K562 (cell line): ENCODE results near the gene GPATCH2. TPM values are rescaled to one million over a fixed set of nuclear protein-coding genes. Genes with fewer than 3 reads are reported as not detected.

Experiments used
- ATAC-seq: fragments of 200-7000 bp; cut with Tn5 transposase; 3 replicates; pipeline ENCODE4 v1.9.1; 2020; ENCODE audit warnings: moderate library complexity
- BruUV-seq: library from RNA; stranded (reverse); fragments of 400-500 nt; replicated peaks from 2 replicates; lab custom pipeline; 2021; lab: Mats Ljungman, UMichigan
- CTCF ChIA-PET: fragments of 300-600 bp; formaldehyde crosslinking; extraction: SDS; loops from one replicate; lab custom pipeline; 2021; ENCODE audit warnings: low intra/inter-chr PET ratio; lab: Yijun Ruan, JAX
- POLR2A ChIA-PET: fragments of 300-600, 350-650 bp; sonication (Branson Sonifier 250); formaldehyde crosslinking; extraction: SDS; loops from one replicate; lab custom pipeline; 2021; ENCODE audit warnings: antibody characterized with exemption, inconsistent platforms; lab: Yijun Ruan, JAX
- DNase-seq, 4 experiments: peaks; one replicate each; pipeline versions ENCODE4 v3.0.0 to v3.0.0-alpha.2; 2011 to 2018; ENCODE audit warnings: low spot score in 3 of 4, mixed read lengths in 3 of 4; ENCODE audit errors: extremely low read depth in 1 of 4
- FAIRE-seq: peaks from 2 replicates; lab custom pipeline; 2011; peaks lifted over from hg19 to GRCh38; lab: Jason Lieb, UNC
- H2AFZ ChIP-seq: 2 replicates; pipeline ENCODE4 v1.6.0; 2011; ENCODE audit warnings: low read depth, low read length, control low read depth, inconsistent platforms
- H3K27ac ChIP-seq: fragments of 200-600 bp; 3 replicates; pipeline ENCODE4 v1.8.0; 2011; ENCODE audit warnings: low read depth, mild to moderate bottlenecking, control low read depth, inconsistent platforms, low read length, moderate library complexity, mixed read lengths; ENCODE audit errors: extremely low read depth
- H3K27me3 ChIP-seq, 2 experiments: fragments of 300-600 bp in 1 of 2; 2 replicates in 1 of 2; 3 replicates in 1 of 2; pipeline versions ENCODE4 v1.6.0 to v1.8.0; 2011; ENCODE audit warnings: inconsistent platforms in 2 of 2, low read length in 2 of 2, mild to moderate bottlenecking in 1 of 2, mixed read lengths in 1 of 2, moderate library complexity in 1 of 2; ENCODE audit not compliant: control insufficient read depth in 2 of 2, insufficient read depth in 2 of 2
- H3K36me3 ChIP-seq: fragments of 300-600 bp; 3 replicates; pipeline ENCODE4 v1.8.0; 2011; ENCODE audit warnings: mild to moderate bottlenecking, low read length, inconsistent platforms; ENCODE audit not compliant: control insufficient read depth, insufficient read depth
- H3K4me1 ChIP-seq, 2 experiments: fragments of 200-600 bp in 1 of 2; replicated peaks in 1 of 2; 2 replicates in 1 of 2; 3 replicates in 1 of 2; pipeline versions ENCODE4 v1.5.1 to v1.8.0; 2011; ENCODE audit warnings: inconsistent platforms in 2 of 2, low read length in 2 of 2, mild to moderate bottlenecking in 1 of 2, mixed read lengths in 1 of 2, moderate library complexity in 1 of 2; ENCODE audit not compliant: control insufficient read depth in 2 of 2, insufficient read depth in 2 of 2
- H3K4me2 ChIP-seq: 2 replicates; pipeline ENCODE4 v1.6.1; 2011; ENCODE audit warnings: low read length, control low read depth, inconsistent platforms, mixed read lengths; ENCODE audit not compliant: insufficient read depth
- H3K4me3 ChIP-seq: fragments of 200-600 bp; sonication (generic), shearing (Covaris generic); 2 replicates; pipeline ENCODE4 v1.5.1; 2016; ENCODE audit warnings: control low read depth, inconsistent platforms
- H3K79me2 ChIP-seq: fragments of 200-600 bp; 3 replicates; pipeline ENCODE4 v1.8.0; 2011; ENCODE audit warnings: low read length, inconsistent platforms; ENCODE audit not compliant: control insufficient read depth, insufficient read depth
- H3K9ac ChIP-seq, 2 experiments: 2 replicates each; pipeline versions ENCODE4 v1.6.0 to v1.6.1; 2011; ENCODE audit warnings: low read depth in 2 of 2, low read length in 2 of 2, control low read depth in 1 of 2, inconsistent platforms in 1 of 2, mild to moderate bottlenecking in 1 of 2, mixed read lengths in 1 of 2; ENCODE audit not compliant: insufficient read depth in 1 of 2
- H3K9me1 ChIP-seq: one replicate; pipeline ENCODE4 v1.6.0; 2011; ENCODE audit warnings: inconsistent platforms, mild to moderate bottlenecking, low read length, moderate library complexity; ENCODE audit not compliant: control insufficient read depth, insufficient read depth
- H3K9me3 ChIP-seq: replicated peaks from 2 replicates; pipeline ENCODE4 v1.5.1; 2011; ENCODE audit warnings: low read depth, low read length, inconsistent platforms; ENCODE audit not compliant: control insufficient read depth, insufficient read depth
- H4K20me1 ChIP-seq: replicated peaks from 2 replicates; pipeline ENCODE4 v1.6.1; 2011; ENCODE audit warnings: low read length, inconsistent platforms, mixed read lengths; ENCODE audit not compliant: control insufficient read depth, insufficient read depth
- BRD9 ChIP-seq: fragments of 450-650 bp; IDR thresholded peaks from 2 replicates; pipeline ENCODE4 v1.6.1; 2018; ENCODE audit warnings: low read depth; ENCODE audit not compliant: partially characterized antibody
- ETV5 ChIP-seq: sonication (generic); formaldehyde crosslinking; IDR thresholded peaks from 2 replicates; pipeline ENCODE4 v1.4.0; 2020; ENCODE audit warnings: low read depth, mild to moderate bottlenecking, missing genetic modification reagents
- EWSR1 ChIP-seq: fragments of 450-650 bp; IDR thresholded peaks from 2 replicates; pipeline ENCODE4 v1.6.1; 2018; ENCODE audit warnings: borderline replicate concordance, mild to moderate bottlenecking, low read depth, moderate library complexity; ENCODE audit not compliant: partially characterized antibody
- GATAD2B ChIP-seq: fragments of 450-650 bp; IDR thresholded peaks from 2 replicates; pipeline ENCODE4 v1.6.1; 2017; ENCODE audit warnings: mild to moderate bottlenecking, borderline replicate concordance
- HEY1 ChIP-seq: fragments of 250-450 bp; sonication (Bioruptor Pico); IDR thresholded peaks from 2 replicates; pipeline ENCODE4 v1.5.0; 2020; ENCODE audit warnings: mild to moderate bottlenecking, moderate library complexity, borderline replicate concordance
- MCM7 ChIP-seq, 2 experiments: fragments of 450-650 bp; IDR thresholded peaks; 2 replicates each; pipeline ENCODE4 v1.6.1; 2016 to 2018
- PREB ChIP-seq: sonication (generic); formaldehyde crosslinking; IDR thresholded peaks from 2 replicates; pipeline ENCODE4 v1.8.1; 2023; ENCODE audit warnings: mild to moderate bottlenecking, missing genetic modification reagents
- PYGO2 ChIP-seq: fragments of 450-650 bp; IDR thresholded peaks from 2 replicates; pipeline ENCODE4 v1.6.1; 2016; ENCODE audit warnings: mild to moderate bottlenecking, missing genetic modification characterization, moderate library complexity, missing compliant biosample characterization
- RAD51 ChIP-seq: fragments of 450-650 bp; IDR thresholded peaks from 2 replicates; pipeline ENCODE4 v1.7.1; 2016; ENCODE audit warnings: low read depth, mild to moderate bottlenecking, borderline replicate concordance
- RBM25 ChIP-seq: fragments of 200-400 bp; formaldehyde crosslinking; IDR thresholded peaks from 2 replicates; pipeline ENCODE4 v1.6.1; 2018; ENCODE audit warnings: low read length, low read depth, moderate library complexity; ENCODE audit not compliant: severe bottlenecking
- SOX6 ChIP-seq: fragments of 450-650 bp; IDR thresholded peaks from 2 replicates; pipeline ENCODE4 v1.6.1; 2014; ENCODE audit warnings: mild to moderate bottlenecking
- TAF1 ChIP-seq: IDR thresholded peaks from 2 replicates; pipeline ENCODE4 v1.6.1; 2011; ENCODE audit warnings: mild to moderate bottlenecking, low read length, moderate library complexity; ENCODE audit not compliant: insufficient read depth, control insufficient read depth, severe bottlenecking; ENCODE audit errors: extremely low read depth
- THRA ChIP-seq: fragments of 450-650 bp; IDR thresholded peaks from 2 replicates; pipeline ENCODE4 v1.6.1; 2017; ENCODE audit warnings: mild to moderate bottlenecking, moderate library complexity
- TRIM28 ChIP-seq: fragments of 450-650 bp; IDR thresholded peaks from 2 replicates; pipeline ENCODE4 v1.6.1; 2017
- ZNF124 ChIP-seq: sonication (generic); formaldehyde crosslinking; IDR thresholded peaks from 2 replicates; pipeline ENCODE4 v1.8.1; 2022; ENCODE audit warnings: missing genetic modification reagents
- in situ Hi-C: fragments of 300-500 bp; cut with MboI; formaldehyde crosslinking; loops from 4 replicates; pipeline ENCODE4 v1.15.0; 2018; ENCODE audit warnings: inconsistent platforms, mixed read lengths
- intact Hi-C: fragments of 100-400 bp; cut with micrococcal nuclease; formaldehyde crosslinking; loops from 2 replicates; pipeline ENCODE4 v1.14.2; 2022
- polyA plus RNA-seq, 8 experiments: library from polyadenylated mRNA; depleted of rRNA in 4 of 8; stranded (reverse) in 5 of 8; unstranded in 3 of 8; fragments of >200 nt; fragmentation: Nextera tagmentation in 2 of 8; fragmentation: Illumina TruSeq in 1 of 8; extraction: Ambion mirVana in 2 of 8; extraction: Trizol in 1 of 8; gene quantifications; 2 replicates each; pipeline versions ENCODE4 v1.2.1 to v1.2.3, GENCODE V29; 2011 to 2014; ENCODE audit warnings: inconsistent platforms in 1 of 8, missing spikeins in 1 of 8
- total RNA-seq, 7 experiments: library from RNA; depleted of rRNA in 6 of 7; stranded (reverse); fragments of >200 nt in 6 of 7; fragmentation: Illumina TruSeq in 2 of 7; extraction: Trizol in 2 of 7; gene quantifications; 2 replicates each; pipeline versions ENCODE4 v1.2.1 to v1.2.3, GENCODE V29; 2011 to 2021; ENCODE audit warnings: low replicate concordance in 1 of 7
- TF ChIP-seq, protein P1 (sequence below): fragments of 450-650 bp; formaldehyde crosslinking; IDR thresholded peaks from 2 replicates; pipeline ENCODE4 v1.4.0; 2020; ENCODE audit warnings: mild to moderate bottlenecking

The GPATCH2 gene
- total and polyA plus RNA-seq, 9 of the 15 experiments (the other 6 are each of a cell fraction or from before 2014, with no cell fraction given) = 0.38 to 2.0 (median 0.55) TPM

GRCh38 chr1:217484871-217485270 is 146.0 kb downstream of the GPATCH2 start:
- H4K20me1 ChIP-seq = no peaks in the 10 kb centered on the region
- no peaks in the 10 kb centered on the region for H3K79me2 ChIP-seq
- no peaks in the 10 kb centered on the region for H3K27me3 ChIP-seq
- ATAC-seq = no peak
- in situ Hi-C loops = no loop called here
- no peak overlapping the region for H3K4me3 ChIP-seq
- TF ChIP-seq RAD51 (no peak), SOX6 (no peak), TAF1 (no peak), THRA (no peak), PYGO2 (tag) (no peak), BRD9 (no peak), MCM7 (IDR thresholded peaks at IDR 0.05) (no peak), EWSR1 (no peak), ZNF124 (no peak), GATAD2B (no peak), PREB (CRISPR knock-in tag) (no peak), TRIM28 (no peak), RBM25 (no peak), HEY1 (CRISPR knock-in tag) (no peak), ETV5 (CRISPR knock-in tag) (no peak)
- TF ChIP-seq, protein P1, sequence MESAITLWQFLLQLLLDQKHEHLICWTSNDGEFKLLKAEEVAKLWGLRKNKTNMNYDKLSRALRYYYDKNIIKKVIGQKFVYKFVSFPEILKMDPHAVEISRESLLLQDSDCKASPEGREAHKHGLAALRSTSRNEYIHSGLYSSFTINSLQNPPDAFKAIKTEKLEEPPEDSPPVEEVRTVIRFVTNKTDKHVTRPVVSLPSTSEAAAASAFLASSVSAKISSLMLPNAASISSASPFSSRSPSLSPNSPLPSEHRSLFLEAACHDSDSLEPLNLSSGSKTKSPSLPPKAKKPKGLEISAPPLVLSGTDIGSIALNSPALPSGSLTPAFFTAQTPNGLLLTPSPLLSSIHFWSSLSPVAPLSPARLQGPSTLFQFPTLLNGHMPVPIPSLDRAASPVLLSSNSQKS (CRISPR knock-in tag) = no peak
- BruUV-seq = no TSS peak
- DNase-seq = no peak
- H3K9me3 ChIP-seq = no peaks in the 10 kb centered on the region
- no peaks in the 10 kb centered on the region for H3K36me3 ChIP-seq
- CTCF ChIA-PET = no interaction called here
- intact Hi-C loops = no loop called here
- H3K4me1 ChIP-seq = no peaks in the 10 kb centered on the region
- FAIRE-seq = no peak
- POLR2A ChIA-PET = no interaction called here
- H3K9ac ChIP-seq = no peak overlapping the region
- no peak overlapping the region for H3K4me2 ChIP-seq
- no peak overlapping the region for H3K27ac ChIP-seq
- H3K9me1 ChIP-seq = no peaks in the 10 kb centered on the region
- no peak overlapping the region for H2AFZ ChIP-seq
